ENCODE measurements around the gene CAMSAP1.

DNA sequence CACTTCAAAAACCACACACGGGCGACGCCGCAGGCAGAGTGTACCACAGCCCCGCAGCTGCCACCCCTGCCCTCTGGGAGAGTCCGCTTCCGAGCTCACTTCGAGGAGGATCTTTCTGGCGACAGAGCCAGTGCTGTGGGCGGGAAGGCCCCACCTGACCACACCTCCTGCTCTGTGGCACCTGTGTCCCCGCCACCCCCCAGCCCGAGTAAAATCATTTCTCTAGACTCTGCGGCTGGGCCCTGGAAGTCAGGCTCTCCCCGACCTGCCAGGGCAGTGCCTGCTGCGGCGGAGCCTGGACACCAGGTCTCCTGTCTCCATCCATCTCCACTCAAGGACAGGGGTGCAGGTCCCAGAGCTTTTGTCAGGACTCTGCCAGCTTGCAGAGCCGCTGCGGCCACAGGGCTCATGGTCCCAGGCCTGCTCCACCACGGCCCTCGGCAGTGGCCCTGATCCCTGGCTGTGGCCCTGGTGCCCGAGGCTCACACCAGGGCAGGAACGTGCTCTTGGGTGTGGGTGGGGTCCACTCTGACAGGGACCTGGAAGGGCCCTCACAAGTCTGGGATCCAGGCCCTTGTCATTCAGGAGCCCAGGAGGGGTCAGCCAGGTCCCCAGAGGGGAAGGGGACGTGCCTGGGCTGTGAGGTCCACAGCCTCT, 20.9 kb upstream of the CAMSAP1 start:
- TF ChIP-seq, protein P1, sequence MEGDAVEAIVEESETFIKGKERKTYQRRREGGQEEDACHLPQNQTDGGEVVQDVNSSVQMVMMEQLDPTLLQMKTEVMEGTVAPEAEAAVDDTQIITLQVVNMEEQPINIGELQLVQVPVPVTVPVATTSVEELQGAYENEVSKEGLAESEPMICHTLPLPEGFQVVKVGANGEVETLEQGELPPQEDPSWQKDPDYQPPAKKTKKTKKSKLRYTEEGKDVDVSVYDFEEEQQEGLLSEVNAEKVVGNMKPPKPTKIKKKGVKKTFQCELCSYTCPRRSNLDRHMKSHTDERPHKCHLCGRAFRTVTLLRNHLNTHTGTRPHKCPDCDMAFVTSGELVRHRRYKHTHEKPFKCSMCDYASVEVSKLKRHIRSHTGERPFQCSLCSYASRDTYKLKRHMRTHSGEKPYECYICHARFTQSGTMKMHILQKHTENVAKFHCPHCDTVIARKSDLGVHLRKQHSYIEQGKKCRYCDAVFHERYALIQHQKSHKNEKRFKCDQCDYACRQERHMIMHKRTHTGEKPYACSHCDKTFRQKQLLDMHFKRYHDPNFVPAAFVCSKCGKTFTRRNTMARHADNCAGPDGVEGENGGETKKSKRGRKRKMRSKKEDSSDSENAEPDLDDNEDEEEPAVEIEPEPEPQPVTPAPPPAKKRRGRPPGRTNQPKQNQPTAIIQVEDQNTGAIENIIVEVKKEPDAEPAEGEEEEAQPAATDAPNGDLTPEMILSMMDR (conservative IDR thresholded peaks at IDR 0.05) = no peak
- no peak for TF ChIP-seq ZFX (IDR thresholded peaks at IDR 0.05)

All from C4-2B (cell line).